Mucosa of descending colon (tissue), 3 donors: ENCODE results near the gene PTPRN2. TPM values are rescaled to one million over a fixed set of nuclear protein-coding genes. Genes with fewer than 3 reads are reported as not detected.

Experiments
- ATAC-seq: fragments of 200-7000 bp; cut with Tn5 transposase; one replicate; pipeline ENCODE4 v1.9.1; 2020; ENCODE audit warnings: mild to moderate bottlenecking, moderate library complexity
- DNase-seq, 3 donors: peaks; one replicate each; pipeline ENCODE4 v3.0.0-alpha.2; 2020
- H3K36me3 ChIP-seq: fragments of 200-600 bp; one replicate; pipeline ENCODE4 v1.8.0; 2021; ENCODE audit warnings: low read depth, mild to moderate bottlenecking
- H3K4me1 ChIP-seq: fragments of 200-600 bp; one replicate; pipeline ENCODE4 v1.8.0; 2021; ENCODE audit warnings: low read depth, mild to moderate bottlenecking
- H3K4me3 ChIP-seq: fragments of 200-600 bp; one replicate; pipeline ENCODE4 v1.8.0; 2021; ENCODE audit warnings: mild to moderate bottlenecking
- H3K9me3 ChIP-seq: fragments of 200-600 bp; one replicate; pipeline ENCODE4 v1.8.0; 2021; ENCODE audit warnings: mild to moderate bottlenecking
- intact Hi-C, 2 donors: fragments of 100-400 bp; cut with DNase I in 1 of 2; cut with micrococcal nuclease in 1 of 2; formaldehyde crosslinking; loops; one replicate each; pipeline versions ENCODE4 v1.11.0 to v1.11.1; 2022; cut with DNase I, micrococcal nuclease
- total RNA-seq, 3 donors: library from RNA; stranded (reverse); fragmentation: NEBNext Ultra II Directional in 2 of 3; extraction: Animal tissue kit (Norgen Biotek cat#: 25700) in 2 of 3; gene quantifications; one replicate each; pipeline versions ENCODE4 v1.2.1 to v1.2.4, GENCODE V29; 2021 to 2023
- TF ChIP-seq, protein P1 (sequence below): fragments of 200-600 bp; IDR thresholded peaks from one replicate; pipeline ENCODE4 v1.8.0; 2022; ENCODE audit warnings: antibody characterized with exemption, mild to moderate bottlenecking
- donor health status: DM: no; HTN: no; CAD: no; lungs with moderate emphysema.
- donor health status: DM: no; HTN: no; CAD: no.
- donor health status: DM: no; HTN: yes; CAD: no.

The PTPRN2 gene
- total RNA-seq, 3 donors from 2014 or later = 12.5 to 28.0 (median 26.2) TPM

DNA sequence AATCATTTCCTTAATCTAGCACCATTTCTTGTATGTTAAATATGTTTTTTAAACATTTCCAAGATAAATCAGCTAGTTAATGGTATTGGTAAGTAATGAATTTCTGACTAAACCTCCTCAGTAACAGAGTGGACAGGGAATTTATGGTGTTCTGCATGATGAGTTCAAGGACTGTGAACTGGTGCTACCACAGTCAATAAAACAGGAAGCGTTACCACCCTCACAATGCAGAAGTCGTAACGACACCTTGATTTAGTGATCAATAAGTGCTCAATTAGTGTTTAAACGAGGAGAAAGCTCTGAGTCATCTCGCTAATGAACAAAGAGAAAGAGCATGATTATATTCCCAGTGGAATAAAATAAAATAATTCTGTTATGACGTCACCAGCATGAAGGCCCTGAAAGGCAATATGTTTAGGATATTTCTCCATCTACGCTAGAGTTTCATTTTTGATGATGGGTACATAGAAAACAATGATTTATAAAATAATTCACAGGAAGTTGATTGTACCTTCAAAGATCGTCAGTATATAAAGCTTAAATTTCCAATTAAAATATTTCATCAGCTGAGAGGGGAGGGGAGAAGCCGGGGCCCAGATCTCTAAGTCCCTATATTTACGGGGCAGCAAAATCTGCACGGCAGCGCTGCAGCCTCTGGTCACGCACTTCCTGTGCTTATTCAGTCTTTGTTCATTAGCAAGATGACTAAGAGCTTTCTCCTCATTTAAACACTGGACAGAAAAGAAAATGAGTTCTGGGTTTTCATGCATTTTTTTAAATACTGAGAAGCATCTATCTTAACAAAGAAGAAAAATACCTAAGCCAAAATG is 400.5 kb downstream of the PTPRN2 start:
- Histone ChIP-seq H3K9me3 (no peaks in the 10 kb centered on the region), H3K4me1 (no peaks in the 10 kb centered on the region), H3K4me3 (no peak overlapping the region), H3K36me3 (no peaks in the 10 kb centered on the region)
- TF ChIP-seq, protein P1, sequence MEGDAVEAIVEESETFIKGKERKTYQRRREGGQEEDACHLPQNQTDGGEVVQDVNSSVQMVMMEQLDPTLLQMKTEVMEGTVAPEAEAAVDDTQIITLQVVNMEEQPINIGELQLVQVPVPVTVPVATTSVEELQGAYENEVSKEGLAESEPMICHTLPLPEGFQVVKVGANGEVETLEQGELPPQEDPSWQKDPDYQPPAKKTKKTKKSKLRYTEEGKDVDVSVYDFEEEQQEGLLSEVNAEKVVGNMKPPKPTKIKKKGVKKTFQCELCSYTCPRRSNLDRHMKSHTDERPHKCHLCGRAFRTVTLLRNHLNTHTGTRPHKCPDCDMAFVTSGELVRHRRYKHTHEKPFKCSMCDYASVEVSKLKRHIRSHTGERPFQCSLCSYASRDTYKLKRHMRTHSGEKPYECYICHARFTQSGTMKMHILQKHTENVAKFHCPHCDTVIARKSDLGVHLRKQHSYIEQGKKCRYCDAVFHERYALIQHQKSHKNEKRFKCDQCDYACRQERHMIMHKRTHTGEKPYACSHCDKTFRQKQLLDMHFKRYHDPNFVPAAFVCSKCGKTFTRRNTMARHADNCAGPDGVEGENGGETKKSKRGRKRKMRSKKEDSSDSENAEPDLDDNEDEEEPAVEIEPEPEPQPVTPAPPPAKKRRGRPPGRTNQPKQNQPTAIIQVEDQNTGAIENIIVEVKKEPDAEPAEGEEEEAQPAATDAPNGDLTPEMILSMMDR = no peak
- intact Hi-C loops = no loop called here
- DNase-seq (no peak), ATAC-seq (no peak)

DNA sequence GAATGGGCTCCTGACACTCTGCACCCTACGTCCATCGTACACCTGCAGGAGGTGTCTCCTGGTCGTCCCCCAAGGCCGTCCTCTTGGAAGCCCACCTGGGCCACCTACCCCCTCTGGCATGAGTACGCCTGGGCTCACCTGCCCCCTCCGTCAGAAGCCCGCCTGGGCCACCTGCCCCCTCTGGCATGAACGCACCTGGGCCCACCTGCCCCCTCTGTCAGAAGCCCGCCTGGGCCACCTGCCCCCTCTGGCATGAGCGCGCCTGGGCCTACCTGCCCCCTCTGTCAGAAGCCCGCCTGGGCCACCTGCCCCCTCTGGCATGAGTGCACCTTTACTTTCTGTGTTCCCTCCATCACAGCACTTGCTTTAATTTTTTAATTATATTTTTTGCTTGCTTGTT is 401.2 kb downstream of the PTPRN2 start:
- Histone ChIP-seq H3K4me1 (no peaks in the 10 kb centered on the region), H3K4me3 (no peak overlapping the region), H3K9me3 (no peaks in the 10 kb centered on the region), H3K36me3 (no peaks in the 10 kb centered on the region)
- ATAC-seq = no peak
- intact Hi-C loops = no loop called here
- no peak for DNase-seq
- TF ChIP-seq, protein P1 = no peak

DNA sequence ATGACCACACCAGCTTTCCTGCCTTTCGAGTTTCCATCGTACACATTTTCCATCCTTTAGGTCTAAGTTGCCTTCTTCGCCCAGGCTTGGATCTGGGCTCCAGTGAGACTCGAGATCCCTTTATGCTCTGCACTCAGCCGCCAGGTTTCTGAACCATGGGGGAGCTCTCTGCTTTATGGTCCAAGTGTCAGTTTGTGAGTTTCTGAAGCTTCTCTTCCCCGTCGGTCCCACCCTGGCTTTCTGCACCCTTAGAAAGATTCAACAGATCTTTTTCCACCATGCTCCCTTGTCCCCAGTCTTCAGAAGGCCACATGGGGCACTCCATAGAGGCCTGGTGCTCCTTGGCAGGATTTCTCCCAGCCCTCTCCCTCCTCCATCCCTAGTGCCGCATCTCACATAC is 402.0 kb downstream of the PTPRN2 start:
- H3K4me1 ChIP-seq = no peaks in the 10 kb centered on the region
- no peaks in the 10 kb centered on the region for H3K36me3 ChIP-seq
- intact Hi-C loops = no loop called here
- DNase-seq (no peak), ATAC-seq (no peak)
- H3K9me3 ChIP-seq = no peaks in the 10 kb centered on the region
- TF ChIP-seq, protein P1 = no peak
- H3K4me3 ChIP-seq = no peak overlapping the region

- no peak overlapping the region for H3K4me3 ChIP-seq
- TF ChIP-seq, protein P1 = no peak
- DNase-seq (no peak), ATAC-seq (no peak)
- H3K9me3 ChIP-seq = no peaks in the 10 kb centered on the region
- no peaks in the 10 kb centered on the region for H3K36me3 ChIP-seq
- intact Hi-C loops = no loop called here
- no peaks in the 10 kb centered on the region for H3K4me1 ChIP-seq
Observed at GRCh38 chr7:158183431-158183830, 404.2 kb downstream of the PTPRN2 start.

GRCh38 chr7:158176561-158177173 is 411.0 kb downstream of the PTPRN2 start:
- intact Hi-C loops = no loop called here
- ATAC-seq = no peak
- no peaks in the 10 kb centered on the region for H3K36me3 ChIP-seq
- TF ChIP-seq, protein P1 = no peak
- no peaks in the 10 kb centered on the region for H3K4me1 ChIP-seq
- no peak overlapping the region for H3K4me3 ChIP-seq
- peaks cover 8% of the 10 kb centered on the region for H3K9me3 ChIP-seq
- DNase-seq = no peak
